ENCODE data around the gene CUX1.

DNA sequence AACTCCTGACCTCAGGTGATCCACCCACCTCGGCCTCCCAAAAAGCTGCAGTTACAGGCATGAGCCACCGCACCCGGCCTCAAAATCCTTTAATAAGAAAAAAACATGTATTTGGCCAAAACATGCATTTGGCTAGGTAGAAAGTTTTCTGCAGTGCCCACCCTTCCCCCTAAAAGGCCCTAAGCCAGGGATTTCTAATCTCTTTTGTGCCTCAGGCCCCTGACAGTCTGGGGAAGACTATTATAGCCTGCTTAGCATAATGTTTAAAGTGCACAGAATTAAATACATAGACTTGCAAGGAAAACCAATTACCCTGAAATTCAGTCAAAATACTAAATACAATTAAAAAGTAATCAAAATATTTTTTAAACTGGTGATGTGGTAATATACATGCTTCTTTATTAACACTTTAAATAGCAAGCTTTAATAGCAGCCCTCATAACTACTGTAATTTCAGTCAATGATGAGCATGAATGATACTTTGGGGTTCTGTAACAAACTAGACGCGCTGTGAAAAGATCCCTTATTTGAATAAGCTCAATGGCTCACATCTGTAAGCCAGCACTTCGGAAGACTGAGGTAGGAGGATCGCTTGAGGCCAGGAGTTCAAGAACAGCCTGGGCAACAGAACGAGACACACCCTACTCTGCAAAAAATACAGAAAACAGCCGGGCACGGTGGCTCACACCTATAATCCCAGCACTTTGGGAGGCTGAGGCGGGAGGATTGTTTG, 508.9 kb downstream of the CUX1 start:
- TF ChIP-seq, protein P1, sequence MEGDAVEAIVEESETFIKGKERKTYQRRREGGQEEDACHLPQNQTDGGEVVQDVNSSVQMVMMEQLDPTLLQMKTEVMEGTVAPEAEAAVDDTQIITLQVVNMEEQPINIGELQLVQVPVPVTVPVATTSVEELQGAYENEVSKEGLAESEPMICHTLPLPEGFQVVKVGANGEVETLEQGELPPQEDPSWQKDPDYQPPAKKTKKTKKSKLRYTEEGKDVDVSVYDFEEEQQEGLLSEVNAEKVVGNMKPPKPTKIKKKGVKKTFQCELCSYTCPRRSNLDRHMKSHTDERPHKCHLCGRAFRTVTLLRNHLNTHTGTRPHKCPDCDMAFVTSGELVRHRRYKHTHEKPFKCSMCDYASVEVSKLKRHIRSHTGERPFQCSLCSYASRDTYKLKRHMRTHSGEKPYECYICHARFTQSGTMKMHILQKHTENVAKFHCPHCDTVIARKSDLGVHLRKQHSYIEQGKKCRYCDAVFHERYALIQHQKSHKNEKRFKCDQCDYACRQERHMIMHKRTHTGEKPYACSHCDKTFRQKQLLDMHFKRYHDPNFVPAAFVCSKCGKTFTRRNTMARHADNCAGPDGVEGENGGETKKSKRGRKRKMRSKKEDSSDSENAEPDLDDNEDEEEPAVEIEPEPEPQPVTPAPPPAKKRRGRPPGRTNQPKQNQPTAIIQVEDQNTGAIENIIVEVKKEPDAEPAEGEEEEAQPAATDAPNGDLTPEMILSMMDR (IDR thresholded peaks at IDR 0.05; ENCODE audit: low read depth, low read length, poor library complexity, severe bottlenecking): no peak
- TF ChIP-seq EZH2phosphoT487 (IDR thresholded peaks at IDR 0.05; ENCODE audit: borderline replicate concordance, low read length): no peak
